ENCODE measurements around the gene F2.
"Not testable (repeated sequence)": the region's sequence is repeated elsewhere in the genome, so short reads cannot be mapped to it uniquely, and the experiment has no call there.

Gene F2

DNA sequence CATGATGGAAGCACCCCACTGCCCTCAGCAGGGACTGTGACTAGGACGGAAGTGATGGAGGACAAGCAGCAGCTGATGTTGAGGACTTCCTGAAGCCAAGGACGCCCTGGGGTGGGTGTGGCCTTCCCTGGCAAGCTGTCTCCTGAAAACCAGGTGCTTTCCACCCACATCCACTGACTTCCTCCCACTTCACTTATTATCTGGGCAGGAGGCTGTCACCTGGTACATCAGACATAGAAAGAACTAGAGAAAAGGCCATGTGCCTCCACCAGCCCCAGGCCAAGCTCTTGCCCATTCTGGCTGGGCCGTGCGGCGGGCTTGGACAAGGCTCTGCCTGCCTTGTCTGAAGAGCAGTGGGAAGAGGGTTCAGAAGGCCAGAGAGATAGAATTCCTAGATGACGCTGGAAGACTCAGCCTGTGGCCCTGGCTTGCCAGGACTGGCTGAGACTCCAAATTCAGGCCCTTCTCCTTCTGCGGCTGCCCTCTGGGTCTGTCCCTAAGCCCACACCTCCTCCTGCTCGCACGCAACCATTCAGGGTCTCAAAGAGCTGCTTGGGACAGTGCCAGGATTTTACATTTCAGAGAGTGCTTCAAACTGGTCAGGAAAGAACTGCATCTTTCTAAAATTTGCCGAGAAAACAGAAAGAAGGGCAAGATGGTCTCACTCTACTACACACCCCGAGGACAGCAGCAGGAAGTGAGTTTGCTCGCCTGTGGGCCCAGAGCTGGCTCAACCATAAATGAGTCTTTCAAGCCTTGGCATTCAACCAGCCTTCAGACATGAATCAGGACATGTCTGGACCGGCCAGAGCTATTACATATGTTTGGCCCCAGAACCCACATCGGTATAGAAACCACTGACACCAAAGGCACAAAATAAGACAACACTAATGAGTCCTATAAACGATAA is 31.9 kb upstream of the F2 start:
- DNase-seq: peak; percentile 29

GRCh38 chr11:46690702-46691101 is 28.3 kb upstream of the F2 start:
- no peak for DNase-seq

DNA sequence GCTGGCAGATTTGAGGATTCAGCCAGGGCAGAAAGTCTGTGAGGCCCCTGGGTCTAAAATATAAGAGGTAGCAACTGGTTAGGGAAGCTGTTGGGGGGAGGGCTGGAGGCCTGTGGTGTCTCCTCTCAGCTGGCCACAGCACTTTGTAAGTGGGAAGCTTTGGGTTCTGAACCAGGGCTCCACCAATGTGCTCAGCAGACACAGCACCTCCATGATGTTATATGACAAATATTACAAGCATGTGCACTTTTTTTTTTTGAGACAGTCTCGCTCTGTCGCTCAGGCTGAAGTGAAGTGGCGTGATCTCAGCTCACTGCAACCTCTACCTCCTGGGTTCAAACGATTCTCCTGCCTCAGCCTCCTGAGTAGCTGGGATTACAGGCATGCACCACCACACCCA is 26.6 kb upstream of the F2 start:
- no peak for DNase-seq

GRCh38 chr11:46693597-46694012 is 25.4 kb upstream of the F2 start:
- DNase-seq: peak; percentile 78

- DNase-seq: no peak
Measured at GRCh38 chr11:46694072-46694471, 24.9 kb upstream of the F2 start.

DNA sequence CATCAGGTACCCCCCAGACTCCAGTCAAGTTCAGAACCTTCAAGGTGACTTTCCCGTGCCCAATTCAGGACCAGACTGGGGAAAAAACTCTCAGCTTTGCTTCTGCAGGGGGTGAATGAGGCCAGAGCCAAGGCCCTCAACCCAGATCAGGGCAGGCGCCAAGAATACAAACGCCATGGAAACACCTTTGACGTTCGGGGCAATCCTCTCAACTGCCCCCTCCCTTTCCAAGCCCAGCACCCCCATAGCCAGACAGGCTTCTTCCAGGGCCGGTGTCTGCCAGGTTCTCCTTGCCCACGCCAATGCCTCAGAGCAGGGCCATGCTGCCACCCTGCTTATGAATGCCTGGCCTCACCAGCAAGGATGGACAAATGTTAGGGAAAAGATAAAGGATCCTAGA is 24.4 kb upstream of the F2 start:
- DNase-seq: no peak

DNA sequence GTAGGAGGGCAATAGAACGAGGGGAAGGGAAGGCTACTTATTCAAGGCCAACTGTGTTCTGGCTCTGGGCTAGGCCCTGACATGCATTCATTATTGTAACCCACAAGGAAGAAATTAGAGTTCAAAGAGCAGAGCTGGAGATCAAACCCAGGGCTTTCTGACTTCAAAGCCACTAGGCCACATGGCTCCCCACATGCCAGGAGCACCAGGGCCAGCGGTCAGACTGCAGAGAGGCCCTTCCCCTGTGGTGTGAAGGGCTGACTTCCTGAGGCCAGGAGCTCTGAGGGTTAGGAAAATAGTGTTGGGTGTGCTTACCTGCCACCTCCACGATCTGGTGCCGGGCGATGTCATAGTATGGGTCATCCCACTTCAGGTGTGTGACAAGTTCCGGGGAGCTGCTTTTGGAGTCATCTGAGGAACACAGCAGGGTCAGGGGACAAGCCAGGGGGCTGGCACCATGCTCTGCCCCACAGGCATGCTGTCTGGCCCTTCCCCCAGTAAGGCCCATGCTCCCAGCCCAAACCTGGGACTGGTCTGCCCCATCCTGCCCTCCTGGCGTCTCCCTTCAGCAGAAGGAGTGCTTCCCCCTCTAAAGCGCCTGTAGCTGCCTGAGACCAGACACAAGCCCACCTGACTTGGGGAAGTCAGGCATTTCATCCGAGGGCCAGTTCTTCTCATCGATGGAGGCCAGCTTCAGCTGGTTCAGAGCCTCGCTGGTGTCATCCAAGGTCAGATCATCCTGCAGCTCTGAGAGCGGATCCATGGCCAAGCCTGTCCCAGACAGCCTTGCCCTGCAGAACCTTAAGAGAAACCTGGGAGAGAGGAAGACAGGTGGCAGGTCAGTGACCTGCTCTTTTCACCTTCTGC is 23.4 kb upstream of the F2 start:
- no peak for DNase-seq

DNA sequence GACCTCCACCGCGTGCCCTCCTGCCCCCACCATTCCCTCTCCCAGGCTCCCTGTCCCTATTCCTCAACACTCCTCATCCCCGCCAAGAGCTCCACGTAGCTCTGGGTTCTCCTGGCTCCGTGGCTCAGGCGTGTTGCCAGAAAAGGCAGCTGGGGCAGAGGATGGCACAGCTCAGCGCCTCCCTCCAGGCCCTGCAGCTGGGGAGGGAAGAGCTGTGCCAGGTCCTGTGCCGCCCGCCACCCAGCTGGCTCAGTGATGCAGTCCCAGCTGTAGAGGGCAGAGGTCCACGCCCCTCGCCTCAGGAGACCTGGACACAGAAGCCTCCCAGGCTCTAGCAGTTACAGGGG is 22.8 kb upstream of the F2 start:
- no peak for DNase-seq

DNA sequence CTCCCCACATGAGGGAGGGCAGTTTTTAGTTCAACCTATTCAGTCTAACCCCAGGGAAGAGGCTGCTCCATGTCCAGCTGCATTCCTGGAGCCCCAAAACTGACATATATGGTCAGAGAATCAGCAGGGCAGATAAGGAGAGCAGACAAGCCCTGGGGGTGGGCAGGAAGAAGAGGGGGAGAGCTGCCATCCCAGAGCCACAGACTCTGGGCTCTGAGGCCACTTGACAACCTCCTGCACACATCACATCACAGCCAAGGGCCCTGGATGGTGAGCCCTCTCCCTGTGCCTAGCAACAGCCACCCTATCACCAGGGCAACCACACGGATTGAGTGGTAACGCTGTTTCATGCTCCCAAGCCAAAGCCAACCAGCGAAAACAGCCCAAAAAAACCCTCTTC is 21.7 kb upstream of the F2 start:
- DNase-seq: no peak

DNA sequence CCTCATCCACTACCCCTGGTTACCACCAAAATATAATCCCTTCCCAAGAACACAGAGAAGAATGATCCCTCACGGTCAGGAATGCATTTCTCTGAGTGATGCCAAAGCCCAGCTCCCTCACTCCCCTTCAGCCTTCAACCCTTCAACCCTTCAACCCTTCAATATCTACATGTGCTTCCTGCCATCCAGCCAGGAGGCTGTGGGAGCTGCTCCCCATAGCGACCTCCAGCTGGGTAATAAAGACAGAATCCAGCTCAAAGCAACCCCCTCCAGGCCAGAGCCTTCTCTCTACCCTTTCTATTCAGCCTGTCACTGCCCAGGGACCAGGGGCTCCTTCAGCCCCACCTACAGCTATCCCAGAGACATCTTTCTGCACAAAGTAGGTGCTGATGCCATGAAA is 21.3 kb upstream of the F2 start:
- DNase-seq: no peak

GRCh38 chr11:46698597-46698996 is 20.4 kb upstream of the F2 start:
- no peak for DNase-seq

DNA sequence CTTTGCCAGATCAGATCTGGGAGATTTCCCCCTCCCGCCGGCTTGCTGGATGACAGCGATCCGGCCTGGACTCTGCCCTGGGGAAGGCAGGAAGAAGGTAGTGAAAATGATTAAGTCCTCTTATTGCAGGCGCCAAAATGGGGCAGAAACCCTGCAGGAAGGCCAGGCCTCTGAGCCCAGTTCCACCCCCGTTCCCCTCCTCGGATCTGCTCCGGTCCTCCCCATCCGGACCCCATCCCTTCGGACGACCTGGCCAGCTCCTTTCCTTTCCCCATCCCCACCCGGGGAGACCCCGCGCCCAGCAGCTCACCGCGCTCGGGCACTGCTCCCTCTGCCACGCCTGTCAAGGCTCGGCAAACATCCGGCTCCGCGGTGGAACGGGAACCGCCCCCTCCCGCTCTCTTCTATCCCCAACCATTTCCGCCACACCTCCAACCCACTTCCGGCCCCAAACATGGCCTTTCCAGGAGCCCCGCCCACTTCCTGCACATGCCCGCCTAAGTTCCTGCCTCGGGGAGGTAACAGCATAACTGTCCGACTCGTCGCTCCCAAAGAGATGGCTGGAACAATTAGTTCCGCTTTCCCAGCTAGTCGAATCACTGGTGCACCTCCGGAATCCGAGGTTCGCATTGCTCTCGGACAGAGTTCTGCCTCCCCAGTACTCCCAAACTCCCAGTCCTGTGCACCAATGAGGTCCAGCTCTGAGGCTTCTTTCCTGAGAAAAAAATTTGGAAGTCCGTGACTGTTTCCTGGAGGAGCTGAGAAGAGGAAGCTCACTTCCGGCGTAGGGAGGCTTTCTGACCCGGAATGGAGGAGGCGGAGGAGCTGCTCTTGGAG is 18.6 kb upstream of the F2 start, which contains the start of the genes ARHGAP1 and ZNF408:
TSS of gene ARHGAP1 (minus strand) at position 379 of the 837 bp plus-strand sequence. CDS start 4,512 bp downstream, outside the sequence.
TSS of gene ZNF408 (plus strand) at position 791 of the 837 bp plus-strand sequence. CDS start at position 808, 17 bp downstream.
- DNase-seq: peak; percentile 96

DNA sequence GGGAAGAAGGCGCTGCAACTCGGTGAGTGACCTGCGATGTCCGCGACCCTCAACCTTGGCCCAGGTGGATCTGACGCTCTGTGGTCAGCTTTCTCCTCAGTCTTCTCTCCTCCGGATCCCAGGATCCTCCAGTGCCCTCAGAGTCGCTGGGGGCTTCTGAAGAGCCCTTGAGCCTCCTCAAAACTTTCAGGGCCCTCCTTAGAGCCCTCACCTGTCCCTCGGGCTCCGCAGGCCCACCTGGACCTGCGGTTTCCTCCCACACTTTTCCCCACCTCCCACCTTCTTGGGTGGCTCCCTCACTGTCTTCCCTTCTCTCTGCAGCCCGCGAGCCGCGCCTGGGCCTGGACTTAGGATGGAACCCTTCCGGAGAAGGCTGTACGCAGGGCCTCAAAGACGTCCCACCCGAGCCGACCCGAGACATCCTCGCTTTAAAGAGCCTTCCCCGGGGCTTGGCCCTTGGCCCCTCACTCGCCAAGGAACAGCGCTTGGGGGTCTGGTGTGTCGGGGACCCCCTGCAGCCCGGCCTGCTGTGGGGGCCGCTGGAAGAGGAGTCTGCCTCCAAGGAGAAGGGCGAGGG is 17.8 kb upstream of the F2 start:
- no peak for DNase-seq

- DNase-seq: no peak
Measured at GRCh38 chr11:46705070-46705688, 13.8 kb upstream of the F2 start.

DNA sequence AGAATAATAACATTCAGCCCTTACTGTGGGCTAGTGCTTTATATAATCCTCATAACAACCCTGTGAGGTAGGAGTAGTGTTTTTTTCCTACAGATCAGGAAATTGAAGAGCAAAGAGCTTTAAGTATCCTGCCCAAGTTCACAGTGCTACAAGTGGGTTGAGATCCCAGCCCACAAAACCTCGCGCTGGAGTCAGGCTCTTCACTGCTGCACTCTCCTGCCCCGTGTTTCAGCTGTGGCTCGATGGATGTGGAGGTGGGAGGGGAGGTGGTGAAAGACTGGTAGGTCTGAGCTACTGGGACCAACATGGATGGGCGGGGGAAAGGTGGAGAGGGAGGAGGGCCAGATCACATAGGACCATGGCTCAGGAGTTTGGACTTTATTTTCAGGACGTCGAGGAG is 12.1 kb upstream of the F2 start:
- no peak for DNase-seq

- not testable (repeated sequence) for DNase-seq
Measured at GRCh38 chr11:46709351-46709750, 9.7 kb upstream of the F2 start.

DNA sequence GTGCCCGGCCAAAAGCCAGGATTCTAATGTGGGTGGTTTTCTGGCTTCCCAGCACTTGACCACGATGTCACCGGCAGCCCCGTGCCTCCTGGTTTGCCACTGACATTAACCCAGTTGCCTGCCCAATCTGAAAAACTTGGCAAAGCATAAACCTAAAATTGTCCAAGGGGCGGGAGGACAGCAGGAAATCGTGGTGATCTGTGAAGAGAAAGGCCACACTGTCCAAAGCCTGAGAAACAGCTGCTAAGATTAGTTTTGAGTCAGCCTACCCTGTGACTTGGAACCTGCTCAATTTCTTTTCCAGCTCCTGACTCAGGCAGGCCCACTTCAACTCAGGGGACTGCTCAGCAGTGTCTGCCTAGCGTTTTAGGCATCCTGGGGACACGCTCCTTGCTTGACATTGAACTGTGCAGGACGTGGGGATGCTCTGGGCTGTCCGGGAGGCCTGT is 8.2 kb upstream of the F2 start:
- peak; percentile 49 for DNase-seq

- DNase-seq: no peak
Measured at GRCh38 chr11:46711303-46711702, 7.7 kb upstream of the F2 start.

DNA sequence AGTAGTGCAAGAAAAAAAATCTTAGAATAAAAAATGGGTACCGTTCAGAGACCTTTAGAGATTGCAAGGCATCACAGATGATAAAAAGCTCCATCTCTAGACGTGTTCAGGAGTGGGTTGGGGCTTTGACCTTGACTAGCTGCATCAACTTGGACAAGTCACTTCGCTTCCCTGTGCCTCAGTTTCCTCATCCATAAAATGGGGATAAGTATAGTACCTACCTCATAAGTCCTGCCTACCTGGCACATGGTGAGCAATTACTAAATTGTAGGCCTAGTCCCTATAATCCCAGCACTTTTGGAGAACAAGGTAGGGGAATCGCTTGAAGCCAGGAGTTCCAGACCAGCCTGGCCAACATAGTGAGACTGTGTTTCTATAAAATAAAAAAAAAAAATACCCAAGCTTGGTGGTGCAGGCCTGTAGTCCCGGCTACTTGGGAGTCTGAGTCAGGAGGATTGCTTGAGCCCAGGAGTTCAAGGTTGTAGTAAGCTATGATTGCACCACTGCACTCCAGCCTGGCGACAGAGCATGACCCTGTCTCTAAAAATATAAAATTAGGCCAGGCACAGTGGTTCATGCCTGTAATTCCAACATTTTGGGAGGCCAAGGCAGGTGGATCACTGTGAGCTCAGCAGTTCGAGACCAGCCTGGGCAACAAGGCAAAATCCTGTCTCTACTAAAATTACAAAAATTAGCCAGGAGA is 6.0 kb upstream of the F2 start:
- DNase-seq: no peak

DNA sequence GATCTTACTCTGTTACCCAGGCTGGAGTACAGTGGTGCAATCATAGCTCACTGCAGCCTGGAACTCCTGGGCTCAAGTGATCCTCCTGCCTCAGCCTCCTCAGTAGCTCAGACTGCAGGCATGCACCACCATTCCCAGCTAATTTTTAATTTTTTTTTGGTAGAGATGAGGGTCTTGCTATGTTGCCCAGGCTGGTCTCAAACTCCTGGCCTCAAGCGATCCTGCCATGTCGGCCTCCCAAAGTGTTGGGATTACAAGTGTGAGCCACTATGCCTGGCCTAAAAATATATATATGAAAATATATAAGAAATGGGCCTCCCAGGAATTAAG is 1.2 kb upstream of the F2 start:
- DNase-seq: not testable (repeated sequence)
